Panc1 (cell line): ENCODE measurements around the gene AAK1.

Experiments used
- POLR2AphosphoS5 ChIP-seq: IDR thresholded peaks from 2 replicates; pipeline ENCODE4 v1.6.1; 2012; ENCODE audit warnings: mild to moderate bottlenecking, low read depth, low read length, moderate library complexity
- TCF7L2 ChIP-seq: IDR thresholded peaks from 2 replicates; pipeline ENCODE4 v1.6.1; 2011; ENCODE audit warnings: mild to moderate bottlenecking, low read depth, low read length, inconsistent platforms
- TF ChIP-seq, protein P1 (sequence below): fragments of 450-650 bp; IDR thresholded peaks from 2 replicates; pipeline ENCODE4 v1.5.1; 2017; ENCODE audit warnings: mild to moderate bottlenecking
- TF ChIP-seq, protein P2 (sequence below), 2 experiments: IDR thresholded peaks; 2 replicates each; pipeline ENCODE4 v1.6.1; 2011 to 2012; ENCODE audit warnings: low read depth in 2 of 2, control low read depth in 1 of 2, low read length in 1 of 2, mild to moderate bottlenecking in 1 of 2, moderate library complexity in 1 of 2; ENCODE audit not compliant: insufficient read depth in 1 of 2

DNA sequence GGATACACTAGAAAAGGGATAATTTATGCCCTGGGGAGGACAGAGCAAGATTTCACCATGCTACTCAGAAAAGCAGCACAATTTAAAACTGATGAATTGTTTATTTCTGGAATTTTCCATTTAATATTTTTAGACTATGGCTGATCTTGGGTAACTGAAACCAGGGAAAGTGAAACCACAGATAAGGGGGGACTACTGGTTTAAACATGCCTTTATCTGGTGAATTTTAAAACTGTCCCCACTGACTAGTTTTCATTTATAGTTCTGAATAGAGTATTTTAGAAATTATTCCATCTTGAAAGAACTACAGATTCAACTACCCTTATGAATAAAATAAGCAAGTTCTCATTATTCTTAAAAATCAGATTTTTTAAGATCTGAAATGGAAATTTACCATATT lies 221.3 kb downstream of the AAK1 start:
- TF ChIP-seq, protein P1, sequence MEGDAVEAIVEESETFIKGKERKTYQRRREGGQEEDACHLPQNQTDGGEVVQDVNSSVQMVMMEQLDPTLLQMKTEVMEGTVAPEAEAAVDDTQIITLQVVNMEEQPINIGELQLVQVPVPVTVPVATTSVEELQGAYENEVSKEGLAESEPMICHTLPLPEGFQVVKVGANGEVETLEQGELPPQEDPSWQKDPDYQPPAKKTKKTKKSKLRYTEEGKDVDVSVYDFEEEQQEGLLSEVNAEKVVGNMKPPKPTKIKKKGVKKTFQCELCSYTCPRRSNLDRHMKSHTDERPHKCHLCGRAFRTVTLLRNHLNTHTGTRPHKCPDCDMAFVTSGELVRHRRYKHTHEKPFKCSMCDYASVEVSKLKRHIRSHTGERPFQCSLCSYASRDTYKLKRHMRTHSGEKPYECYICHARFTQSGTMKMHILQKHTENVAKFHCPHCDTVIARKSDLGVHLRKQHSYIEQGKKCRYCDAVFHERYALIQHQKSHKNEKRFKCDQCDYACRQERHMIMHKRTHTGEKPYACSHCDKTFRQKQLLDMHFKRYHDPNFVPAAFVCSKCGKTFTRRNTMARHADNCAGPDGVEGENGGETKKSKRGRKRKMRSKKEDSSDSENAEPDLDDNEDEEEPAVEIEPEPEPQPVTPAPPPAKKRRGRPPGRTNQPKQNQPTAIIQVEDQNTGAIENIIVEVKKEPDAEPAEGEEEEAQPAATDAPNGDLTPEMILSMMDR, result no peak
- no peak for TF ChIP-seq POLR2AphosphoS5
- TF ChIP-seq, protein P2, sequence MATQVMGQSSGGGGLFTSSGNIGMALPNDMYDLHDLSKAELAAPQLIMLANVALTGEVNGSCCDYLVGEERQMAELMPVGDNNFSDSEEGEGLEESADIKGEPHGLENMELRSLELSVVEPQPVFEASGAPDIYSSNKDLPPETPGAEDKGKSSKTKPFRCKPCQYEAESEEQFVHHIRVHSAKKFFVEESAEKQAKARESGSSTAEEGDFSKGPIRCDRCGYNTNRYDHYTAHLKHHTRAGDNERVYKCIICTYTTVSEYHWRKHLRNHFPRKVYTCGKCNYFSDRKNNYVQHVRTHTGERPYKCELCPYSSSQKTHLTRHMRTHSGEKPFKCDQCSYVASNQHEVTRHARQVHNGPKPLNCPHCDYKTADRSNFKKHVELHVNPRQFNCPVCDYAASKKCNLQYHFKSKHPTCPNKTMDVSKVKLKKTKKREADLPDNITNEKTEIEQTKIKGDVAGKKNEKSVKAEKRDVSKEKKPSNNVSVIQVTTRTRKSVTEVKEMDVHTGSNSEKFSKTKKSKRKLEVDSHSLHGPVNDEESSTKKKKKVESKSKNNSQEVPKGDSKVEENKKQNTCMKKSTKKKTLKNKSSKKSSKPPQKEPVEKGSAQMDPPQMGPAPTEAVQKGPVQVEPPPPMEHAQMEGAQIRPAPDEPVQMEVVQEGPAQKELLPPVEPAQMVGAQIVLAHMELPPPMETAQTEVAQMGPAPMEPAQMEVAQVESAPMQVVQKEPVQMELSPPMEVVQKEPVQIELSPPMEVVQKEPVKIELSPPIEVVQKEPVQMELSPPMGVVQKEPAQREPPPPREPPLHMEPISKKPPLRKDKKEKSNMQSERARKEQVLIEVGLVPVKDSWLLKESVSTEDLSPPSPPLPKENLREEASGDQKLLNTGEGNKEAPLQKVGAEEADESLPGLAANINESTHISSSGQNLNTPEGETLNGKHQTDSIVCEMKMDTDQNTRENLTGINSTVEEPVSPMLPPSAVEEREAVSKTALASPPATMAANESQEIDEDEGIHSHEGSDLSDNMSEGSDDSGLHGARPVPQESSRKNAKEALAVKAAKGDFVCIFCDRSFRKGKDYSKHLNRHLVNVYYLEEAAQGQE (IDR thresholded peaks at IDR 0.05; ENCODE audit: insufficient read depth in 1 of 2, low read depth in 2 of 2, low read length in 1 of 2), result no peak
- no peak for TF ChIP-seq TCF7L2
